HG03432 (cell line): ENCODE measurements around the gene SLC7A6OS.

Experiments used
- ATAC-seq: cut with Tn5 transposase; IDR thresholded peaks from one replicate; pipeline ENCODE4 v1.9.1; 2021; ENCODE audit warnings: mild to moderate bottlenecking, moderate library complexity; ENCODE audit not compliant: unreplicated experiment

SLC7A6OS gene

DNA sequence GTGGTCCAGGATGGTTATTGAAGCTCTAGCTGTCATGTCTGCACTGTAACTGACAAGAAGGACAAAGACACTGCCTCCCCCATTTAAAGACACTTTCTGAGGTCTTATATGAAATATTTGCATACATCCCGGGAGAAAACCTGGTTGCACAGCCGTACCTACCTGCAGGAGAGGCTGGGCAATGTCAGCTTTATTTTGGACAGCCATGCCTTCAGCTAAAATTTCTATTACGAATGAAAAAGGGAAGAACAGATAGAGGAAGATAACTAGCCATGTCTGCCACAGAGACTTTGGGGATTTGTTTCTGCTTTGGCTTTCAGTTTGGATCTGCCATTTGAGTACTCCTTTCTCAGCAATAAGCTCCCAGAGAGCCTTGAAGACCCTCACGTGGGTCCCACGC is 27.4 kb downstream of the SLC7A6OS start:
- no peak for ATAC-seq

DNA sequence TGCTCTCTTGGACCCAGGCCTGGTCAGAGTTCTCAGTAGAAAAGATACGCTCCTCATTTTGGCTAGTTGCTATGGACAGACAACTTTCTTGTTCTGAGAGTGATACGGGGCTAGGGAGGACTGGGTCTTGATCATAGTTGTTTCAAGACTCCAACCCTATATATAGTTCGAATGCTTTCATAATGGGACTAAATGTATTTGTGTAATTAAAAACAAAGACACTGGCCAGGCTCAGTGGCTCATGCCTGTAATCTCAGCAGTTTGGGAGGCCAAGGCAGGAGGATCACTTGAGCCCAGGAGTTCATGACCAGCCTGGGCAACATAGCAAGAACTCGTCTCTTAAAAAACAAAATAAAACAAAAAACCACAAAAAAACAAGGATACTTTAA is 28.7 kb downstream of the SLC7A6OS start:
- ATAC-seq: no peak

DNA sequence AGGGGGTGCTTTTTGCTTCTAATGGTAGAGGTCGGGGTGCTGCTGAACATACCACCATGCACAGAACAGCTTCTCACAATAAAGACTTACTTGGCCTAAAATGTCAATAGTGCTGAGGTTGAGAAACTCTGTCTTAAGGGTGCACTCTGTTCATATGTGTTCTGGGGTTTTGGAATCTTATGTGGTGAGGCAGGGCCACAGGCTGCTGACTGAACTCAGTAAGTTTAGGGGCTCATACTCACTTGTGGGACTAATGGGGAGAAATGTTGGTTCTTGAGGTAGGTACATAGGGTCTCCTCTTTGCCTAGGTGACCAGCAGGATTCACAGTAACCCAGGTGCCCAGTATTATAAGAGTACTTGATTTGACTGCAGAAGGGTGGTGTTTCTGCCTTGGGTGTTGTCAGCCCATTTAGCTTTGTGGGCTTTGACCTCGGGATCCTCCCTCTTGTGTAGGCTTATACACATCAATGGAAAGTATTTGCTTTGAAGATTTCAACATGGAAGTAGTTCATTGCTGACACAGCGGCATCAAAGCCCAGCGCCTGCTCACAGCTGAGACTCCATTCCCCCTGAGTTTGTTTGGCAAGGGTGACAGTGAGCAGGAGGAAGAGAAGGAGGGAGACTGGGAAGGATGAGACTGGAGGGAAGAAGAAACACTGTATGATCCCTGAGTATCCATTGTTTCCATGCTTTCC is 29.2 kb downstream of the SLC7A6OS start:
- no peak for ATAC-seq

DNA sequence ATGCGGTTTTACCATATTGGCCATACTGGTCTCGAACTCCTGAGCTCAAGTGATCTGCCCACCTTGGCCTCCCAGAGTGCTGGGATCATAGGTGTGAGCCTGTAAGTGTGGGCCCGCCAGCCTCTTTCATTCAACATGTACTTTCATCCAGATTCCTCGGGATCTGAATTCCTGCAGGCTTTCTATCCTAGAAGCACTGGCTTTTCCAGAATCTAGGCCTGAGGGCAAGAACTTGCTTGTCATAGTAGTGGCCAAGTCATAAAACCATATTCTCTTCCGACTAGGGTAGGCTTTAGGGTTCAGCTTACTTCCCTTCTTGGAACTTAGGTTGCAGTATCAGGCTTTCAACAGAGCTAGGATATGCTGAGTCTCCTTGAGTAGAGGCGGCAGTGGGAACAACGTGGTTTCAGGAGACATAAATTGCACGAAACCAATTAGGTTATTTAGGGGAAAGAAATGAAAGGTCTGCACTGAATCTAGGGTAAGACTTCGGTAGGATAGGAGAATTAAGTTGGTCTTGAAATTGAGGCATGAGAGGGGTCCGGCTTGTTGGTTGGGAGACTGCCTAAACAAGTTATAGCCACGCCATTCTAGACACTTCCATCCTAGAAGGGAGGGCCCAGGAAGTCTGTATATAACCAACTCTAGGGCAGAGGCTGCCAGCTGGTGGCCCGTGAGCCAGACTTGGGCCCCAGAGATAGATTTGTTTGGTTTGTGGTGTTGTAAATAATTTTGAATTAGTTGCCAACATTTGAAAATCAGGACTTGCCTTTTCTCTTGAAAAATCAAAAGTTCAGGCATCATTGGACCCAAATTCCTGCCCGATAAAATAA is 30.8 kb downstream of the SLC7A6OS start:
- no peak for ATAC-seq

DNA sequence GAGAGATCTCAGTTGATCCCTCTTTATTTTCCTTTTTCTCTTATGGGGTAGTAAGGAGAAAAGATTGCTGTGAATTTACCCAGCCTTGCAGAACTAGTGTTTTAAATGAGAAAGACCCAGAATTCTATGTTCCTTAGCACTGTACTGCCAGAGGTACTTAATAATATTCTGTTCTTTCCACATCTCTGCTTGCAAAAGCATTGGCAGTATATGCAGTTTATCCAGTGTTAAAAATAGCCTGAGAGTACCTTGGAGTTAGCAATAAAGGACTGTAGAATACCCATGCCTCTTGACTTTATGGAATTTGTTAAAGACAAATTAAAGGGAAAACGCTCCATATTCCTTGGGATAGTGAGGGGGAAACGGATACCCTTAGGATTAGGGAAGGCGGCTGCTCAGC is 34.5 kb downstream of the SLC7A6OS start:
- ATAC-seq: no peak

DNA sequence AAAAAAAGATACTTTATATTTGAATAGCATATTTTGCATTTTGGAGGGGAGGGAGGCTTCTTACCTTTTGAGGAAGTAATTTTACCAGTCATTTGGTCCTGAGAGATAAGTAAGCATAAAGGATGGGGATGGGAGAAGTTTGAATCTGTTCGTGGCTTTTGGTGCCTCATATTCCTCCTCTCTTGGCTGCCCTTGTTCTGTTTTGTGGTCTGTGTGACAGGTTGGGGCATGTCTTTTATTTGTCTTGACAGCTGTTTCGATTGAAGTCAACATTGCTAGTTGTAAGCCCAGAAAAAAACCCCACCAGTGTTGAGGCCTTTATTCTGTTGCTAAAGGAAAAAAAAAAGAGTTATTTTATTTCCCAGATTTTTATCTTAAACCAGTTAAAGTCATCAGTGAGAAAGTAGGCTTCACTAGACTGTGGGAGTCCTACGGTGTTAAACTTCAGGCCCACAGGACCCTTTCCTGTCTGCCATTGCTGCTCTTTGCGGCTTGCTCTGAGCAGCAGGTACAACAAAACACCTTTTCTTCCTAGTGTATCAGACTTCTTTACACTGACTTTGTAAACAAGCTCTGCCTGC is 35.0 kb downstream of the SLC7A6OS start:
- ATAC-seq: peak; percentile 82

DNA sequence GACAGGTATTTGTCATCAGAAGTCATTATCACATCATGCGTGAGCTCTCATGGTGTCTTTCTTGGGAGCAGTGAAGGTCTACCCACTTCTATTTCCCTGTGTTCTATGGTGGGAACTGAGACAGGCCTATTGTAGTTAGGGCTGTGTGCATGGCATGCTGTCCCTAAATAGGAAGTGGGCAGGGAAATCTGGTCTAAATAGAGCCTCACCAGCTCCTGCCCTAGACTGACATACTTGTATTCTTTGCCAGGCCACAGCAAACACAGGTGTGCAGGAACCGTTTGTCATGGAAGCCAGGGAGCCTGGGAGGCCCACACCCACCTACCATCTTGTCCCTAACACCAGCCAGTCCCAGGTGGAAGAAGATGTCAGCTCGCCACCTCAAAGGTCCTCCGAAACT is 36.3 kb downstream of the SLC7A6OS start:
- ATAC-seq: no peak

DNA sequence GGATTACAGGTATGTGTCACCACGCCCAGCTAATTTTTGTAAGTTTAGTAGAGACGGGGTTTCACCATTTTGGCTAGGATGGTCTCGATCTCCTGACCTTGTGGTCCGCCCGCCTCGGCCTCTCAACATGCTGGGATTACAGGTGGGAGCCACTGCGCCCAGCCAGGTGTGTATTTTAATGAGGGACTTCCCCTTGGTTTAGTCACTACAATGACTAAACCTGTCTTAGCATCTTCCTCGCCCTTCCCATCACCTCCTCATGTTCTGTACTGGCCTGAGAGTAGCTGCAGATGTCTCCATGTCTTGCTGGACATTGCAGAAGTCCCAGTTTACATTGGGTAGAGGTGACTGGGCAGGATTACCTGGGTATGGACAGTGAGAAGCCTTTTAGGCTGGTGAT is 36.9 kb downstream of the SLC7A6OS start:
- ATAC-seq: no peak

DNA sequence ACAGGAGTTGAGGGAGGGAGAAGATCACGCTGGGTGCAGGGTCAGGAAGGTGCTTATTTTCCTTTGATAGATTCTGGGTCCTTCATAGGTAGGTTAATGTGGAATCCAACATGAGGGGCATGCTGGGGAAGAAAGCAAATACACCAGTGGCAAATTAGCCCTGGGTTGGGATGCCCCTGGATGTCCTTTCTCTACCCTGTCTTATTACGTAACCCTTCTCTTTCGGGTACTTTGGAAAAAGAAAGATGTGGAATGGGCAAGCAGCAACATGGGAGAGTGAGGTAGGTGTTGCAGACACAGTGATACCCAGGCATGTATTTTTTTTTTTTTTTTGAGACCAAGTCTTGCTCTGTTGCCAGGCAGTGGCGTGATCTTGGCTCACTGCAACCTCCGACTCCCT is 37.3 kb downstream of the SLC7A6OS start:
- ATAC-seq: no peak

DNA sequence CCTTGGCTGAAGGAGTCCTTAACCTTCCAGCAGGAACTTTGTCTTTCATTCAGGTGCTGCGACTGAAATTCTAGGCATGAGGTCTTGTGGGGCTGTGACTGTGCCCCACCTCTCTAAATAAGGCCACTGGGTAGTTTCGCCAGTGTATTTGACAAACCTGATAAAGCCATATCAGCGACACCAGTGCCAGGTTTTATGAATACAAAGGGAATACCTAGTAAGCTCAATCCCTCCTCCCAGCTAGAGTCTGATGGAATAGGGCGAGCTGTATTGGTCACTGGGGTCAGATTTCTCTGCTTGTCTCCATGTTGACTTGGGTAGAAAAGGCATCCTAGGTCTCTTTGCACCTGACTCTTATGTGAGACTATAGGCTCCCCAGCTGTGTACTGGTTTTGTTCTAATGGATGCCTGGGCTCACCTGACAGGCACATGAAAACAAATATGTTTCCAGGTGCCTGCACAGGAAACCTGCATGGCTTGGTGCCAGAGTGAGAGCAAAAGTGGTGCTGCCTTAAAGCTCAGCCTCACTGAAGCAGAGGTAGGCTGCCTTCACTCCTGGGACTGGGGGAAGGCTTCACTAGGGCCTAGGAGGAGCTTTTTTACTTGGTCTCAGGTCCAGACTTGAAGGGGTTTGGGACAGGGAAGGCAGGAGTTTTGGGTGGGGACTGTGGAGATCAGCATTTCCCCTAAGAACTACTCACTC is 38.1 kb downstream of the SLC7A6OS start:
- no peak for ATAC-seq

DNA sequence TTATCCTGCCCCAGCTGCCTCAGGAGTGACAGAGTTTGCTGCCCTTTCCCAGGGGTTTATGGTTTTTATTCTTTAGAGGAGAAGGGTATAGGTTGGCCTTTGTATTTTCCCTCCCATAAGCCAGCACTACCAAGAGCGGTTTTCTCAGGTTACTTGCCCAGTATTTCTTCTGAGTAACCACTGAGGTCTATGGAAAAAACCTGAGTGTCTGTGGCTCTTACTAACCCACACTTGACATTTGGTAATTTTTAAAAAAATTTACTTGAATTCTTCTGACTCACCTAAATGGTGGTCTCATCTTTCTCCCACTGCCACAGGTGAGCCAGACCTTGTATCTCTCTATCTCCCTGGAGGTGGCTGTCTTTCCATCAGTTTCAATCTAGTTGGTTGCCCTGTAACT is 40.4 kb downstream of the SLC7A6OS start:
- no peak for ATAC-seq

DNA sequence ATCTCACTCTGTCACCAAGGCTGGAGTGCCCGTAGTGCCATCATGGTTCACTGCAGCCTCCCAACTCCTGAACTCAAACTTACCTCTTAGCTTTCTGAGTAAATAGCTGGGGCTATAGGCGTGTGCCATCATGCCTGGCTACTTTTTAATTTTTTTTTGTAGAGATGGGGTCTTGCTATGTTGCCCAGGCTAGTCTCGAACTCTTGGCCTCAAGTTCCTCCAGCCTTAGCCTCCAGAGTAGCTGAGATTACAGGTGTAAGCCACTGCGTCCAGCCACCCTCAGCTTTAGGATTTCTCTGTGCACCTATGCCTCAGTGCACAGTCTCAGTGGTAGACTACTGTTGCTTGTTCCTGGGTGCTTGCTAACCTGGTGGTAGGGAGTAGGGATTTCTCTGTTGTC is 41.0 kb downstream of the SLC7A6OS start:
- ATAC-seq: no peak

DNA sequence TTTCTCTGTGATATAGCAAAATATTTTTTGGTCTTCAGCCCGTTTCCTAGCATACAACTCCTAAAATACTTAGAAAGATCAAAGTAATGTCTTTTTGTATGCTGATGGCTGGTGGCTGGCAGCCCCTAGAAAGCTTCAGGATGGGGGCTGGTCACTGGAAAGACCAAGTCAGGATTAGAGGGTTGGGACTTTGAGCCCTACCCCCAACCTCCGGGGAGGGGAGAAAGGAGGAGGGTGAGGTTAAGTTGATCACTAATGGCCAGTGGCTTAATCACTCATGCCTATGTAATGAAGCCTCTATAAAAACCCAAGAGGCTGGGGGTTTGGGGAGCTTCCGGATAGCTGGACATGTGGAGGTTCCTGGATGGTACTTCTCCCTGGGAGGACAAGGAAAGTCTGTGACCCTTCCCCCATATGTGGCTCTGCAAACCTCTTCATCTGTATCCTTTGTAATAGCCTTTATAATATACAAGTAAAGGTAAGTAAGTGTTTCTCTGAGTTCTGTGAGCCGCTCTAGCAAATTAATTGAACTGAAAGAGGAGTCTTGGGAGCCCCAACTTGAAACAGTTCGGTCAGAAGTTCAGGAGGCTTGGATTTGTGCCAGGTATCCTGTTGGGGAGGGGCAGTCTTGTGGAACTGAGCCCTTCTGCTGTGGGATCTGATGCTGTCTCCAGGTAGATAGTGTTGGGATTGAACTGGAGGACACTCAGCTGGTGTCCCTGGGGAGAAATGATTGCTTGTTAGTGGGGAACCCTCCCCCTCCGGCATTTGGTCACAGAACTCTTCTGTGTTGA is 42.9 kb downstream of the SLC7A6OS start:
- ATAC-seq: no peak

DNA sequence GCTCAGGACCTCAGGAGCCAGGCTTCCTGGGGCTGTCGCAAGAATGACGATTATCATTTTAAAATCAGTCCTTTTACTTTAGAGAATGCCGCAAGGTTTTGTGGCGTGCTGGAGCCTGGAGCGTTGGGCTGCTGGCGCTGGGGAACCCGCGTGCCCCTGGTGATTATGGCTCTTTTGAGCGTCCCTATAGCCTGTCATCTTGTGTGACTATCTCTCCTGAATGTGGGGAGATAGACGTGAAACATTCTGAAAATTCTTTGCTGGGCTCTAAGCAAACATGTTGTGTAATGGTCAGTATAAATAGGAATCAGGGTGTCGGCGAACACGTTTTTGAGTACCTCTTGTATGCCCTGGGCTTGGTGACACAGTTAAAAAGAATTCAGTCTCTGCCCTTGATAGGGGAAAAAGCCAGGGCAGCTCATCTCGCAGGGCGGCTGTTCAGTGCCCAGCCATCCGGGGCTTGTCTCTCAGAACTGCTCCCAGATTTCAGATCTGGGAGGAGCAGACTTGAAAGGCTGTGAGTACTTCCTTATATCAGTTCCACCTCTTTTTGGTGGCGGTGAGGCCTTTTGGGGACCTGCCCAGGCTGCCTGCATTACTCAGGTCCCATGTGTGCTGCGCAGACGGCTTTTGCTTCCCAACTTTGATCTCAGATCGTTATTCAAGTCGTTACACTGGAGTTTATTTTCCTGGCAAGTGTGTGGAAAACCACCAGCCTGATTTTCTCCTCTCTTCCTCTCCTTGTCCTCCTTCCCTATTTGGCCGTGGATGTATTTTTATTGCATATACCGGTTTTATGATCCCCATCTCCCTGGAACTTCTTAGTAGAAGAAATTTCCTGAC is 45.4 kb downstream of the SLC7A6OS start:
- ATAC-seq: no peak

DNA sequence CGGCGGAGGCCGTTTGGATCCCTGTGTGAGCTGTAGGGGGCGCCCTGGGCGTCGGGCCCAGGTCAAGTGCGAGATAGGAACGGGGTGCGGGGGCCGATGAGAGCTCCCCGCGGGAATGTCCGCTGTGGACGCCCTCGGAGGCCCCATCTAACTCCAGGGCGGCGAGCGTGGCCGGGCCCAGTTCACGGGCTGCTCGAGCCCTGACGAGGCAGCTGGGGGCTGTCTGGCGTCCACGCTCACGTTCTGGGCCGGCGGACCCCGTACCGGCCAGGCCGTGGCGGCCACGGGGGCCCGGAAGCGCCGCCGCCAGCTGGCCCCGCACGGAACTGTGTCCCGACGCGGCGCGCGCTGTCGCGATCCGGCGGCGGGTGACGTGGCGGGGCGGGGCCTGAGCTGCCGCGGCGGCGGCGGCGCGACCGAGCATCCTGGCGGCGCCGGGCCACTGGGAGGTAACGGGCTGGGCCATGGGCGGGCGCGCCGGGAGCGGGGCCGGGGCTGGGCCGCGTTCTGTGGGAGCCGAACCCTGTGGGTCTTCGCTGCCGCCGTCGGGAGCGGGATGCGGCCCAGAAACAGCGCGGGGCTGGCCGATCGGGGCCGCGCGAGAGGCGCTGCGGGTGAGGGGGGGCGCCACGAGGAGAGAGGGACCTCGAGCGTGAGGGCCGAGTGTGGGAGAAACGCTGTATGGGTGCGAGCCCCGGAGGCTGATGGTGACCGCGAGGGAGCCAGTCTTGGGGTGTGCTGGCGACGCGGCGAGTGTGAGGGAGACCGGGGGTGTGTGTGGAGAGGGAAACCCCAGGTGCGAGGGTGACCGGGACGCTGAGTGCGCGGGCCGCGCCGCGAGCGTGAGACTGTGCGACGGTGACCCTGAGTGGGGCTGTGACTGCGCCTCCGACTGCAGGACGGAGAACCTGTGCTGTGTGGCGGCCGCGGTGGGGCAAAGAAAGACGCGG is 46.3 kb downstream of the SLC7A6OS start, which contains the start of gene SLC7A6:
TSS of gene SLC7A6 (plus strand) at position 399 of the 950 bp plus-strand sequence. CDS start 10,201 bp downstream, outside the sequence.
- peak; percentile 66 for ATAC-seq

DNA sequence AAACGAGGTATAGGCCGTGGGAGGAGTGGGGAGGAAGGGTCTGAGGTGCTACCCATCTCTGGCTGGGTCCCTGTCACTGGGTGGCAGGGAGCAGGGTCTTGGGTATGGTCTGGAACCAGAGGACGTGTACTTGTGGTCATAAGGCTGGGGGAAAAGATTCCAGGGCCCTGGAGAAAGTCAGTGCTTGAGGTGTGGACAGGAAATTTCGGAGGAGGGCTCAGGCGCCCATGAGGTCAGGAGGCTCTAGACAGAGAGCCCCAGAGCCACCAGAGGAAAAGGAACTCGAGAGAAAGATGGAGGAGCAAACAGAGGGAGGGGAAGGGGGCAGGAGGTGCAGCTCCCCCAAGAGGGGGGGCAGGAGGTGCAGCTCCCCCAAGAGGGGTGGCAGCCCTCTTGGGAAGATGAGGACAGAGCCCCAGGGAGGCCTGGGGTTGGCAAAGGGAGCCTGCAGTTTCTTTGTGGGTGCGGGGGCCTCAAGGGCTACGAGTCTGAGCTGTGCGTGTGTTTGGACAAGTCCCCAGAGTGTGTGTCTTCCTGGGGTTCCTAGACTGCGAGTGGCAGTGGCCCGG is 47.1 kb downstream of the SLC7A6OS start:
- ATAC-seq: peak; percentile 14

DNA sequence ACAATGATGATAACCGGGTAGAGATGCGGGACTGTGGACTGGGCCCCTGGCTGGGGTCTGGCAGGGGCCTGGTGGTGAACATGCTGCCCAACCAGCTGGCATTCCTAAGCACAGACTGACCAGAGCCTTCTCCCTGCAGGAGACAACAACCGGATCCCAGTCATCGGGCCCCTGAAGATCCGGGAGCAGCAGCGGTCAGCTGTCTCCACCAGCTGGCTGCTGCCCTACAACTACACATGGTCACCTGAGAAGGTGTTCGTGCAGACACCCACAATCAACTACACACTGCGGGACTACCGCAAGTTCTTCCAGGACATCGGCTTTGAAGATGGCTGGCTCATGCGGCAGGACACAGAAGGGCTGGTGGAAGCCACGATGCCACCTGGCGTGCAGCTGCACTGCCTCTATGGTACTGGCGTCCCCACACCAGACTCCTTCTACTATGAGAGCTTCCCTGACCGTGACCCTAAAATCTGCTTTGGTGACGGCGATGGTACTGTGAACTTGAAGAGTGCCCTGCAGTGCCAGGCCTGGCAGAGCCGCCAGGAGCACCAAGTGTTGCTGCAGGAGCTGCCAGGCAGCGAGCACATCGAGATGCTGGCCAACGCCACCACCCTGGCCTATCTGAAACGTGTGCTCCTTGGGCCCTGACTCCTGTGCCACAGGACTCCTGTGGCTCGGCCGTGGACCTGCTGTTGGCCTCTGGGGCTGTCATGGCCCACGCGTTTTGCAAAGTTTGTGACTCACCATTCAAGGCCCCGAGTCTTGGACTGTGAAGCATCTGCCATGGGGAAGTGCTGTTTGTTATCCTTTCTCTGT is 51.5 kb downstream of the SLC7A6OS start:
- ATAC-seq: no peak
